ENCODE data around the gene CTNNBL1.
"Not testable (repeated sequence)": the region's sequence is repeated elsewhere in the genome, so short reads cannot be mapped to it uniquely, and the experiment has no call there.

The CTNNBL1 gene

GRCh38 chr20:37677969-37678861 is 15.6 kb upstream of the CTNNBL1 start:
- DNase-seq (ENCODE audit: low read depth in 2 of 3, low spot score in 2 of 3) = no peak

DNA sequence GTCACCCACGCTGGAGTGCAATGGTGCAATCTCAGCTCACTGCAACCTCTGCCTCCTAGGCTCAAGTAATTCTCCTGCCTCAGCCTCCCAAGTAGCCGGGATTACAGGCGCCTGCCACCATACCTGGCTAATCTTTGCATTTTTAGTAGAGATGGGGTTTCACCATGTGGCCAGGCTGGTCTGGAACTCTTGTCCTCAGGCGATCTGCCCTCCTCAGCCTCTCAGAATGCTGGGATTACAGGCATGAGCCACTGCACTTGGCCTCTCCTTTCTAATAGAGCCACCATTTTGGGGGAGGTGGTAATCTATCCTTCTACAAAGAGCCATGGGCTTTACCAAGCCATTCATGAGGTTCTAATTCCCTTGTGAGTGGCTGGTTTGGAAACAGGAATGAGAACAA is 14.1 kb upstream of the CTNNBL1 start:
- not testable (repeated sequence) for DNase-seq (ENCODE audit: low read depth in 2 of 3, low spot score in 2 of 3)

GRCh38 chr20:37680420-37680819 is 13.4 kb upstream of the CTNNBL1 start:
- DNase-seq (ENCODE audit: low read depth in 2 of 3, low spot score in 2 of 3) = no peak

- no peak for DNase-seq (ENCODE audit: low read depth in 2 of 3, low spot score in 2 of 3)
Observed at GRCh38 chr20:37681384-37682112, 12.3 kb upstream of the CTNNBL1 start.

DNA sequence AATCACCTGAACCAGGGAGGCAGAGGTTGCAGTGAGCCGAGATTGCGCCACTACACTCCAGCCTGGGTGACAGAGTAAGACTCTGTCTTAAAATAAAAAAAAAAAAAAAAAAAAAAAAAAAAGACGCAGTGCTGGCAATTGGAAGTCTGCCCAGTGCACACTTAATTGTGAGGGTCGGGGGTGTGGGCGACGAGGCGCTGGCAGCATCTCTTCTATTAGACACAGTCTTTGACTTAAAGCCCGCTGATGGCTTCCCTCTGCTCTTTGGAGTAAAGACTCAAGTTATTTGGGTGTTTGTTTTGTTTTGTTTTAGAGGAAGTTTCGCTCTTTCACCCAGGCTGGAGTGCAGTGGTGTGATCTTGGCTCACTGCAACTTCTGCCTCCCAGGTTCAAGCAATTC is 10.7 kb upstream of the CTNNBL1 start:
- not testable (repeated sequence) for DNase-seq (ENCODE audit: low read depth in 2 of 3, low spot score in 2 of 3)

DNA sequence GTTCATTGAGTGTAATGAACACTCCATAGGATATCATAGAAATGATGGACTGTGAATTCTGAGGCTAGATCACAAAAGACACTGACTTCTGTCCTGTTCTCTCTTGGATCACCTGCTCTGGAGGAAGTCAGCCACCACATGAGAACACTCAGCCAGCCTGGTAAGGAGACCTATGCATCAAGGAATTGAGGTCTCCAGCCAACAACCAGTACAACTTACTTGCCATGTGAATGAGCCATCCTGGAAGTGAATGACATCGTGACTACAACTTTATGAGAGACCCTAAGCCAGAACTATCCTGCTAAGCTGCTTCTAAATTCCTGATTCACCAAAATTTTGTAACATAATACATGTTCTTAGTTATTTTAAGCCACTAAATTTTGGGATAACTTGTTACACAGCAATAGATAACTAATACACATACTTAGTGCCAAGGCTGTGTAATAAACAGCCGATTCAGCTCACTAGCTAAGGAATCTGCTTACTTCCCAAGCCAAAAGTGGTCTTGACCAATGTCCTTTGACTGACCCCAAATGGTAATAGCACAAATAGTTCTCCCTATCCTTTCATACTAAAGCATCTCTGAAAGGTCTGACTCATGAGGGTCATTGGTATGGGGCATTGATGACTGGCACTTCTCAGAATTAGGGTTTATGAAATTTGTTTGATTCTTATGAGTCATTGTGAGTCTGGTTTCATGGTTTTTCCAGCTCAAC is 6.9 kb upstream of the CTNNBL1 start:
- DNase-seq (ENCODE audit: low read depth in 2 of 3, low spot score in 2 of 3) = no peak

DNA sequence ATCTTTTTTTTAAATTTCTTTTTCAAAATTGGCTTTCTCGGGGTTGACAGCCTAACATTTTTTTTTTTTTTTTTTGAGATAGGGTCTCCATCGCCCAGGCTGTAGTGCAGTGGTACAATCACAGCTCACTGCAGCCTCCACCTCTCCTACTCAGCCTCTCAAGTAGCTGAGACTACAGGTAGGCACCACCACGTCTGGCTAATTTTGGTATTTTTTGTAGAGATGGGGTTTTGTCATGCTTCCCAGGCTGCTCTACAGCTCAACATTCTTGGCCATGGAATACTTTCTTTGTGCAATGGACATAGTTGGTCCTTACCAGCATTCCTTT is 6.4 kb upstream of the CTNNBL1 start:
- DNase-seq (ENCODE audit: low read depth in 2 of 3, low spot score in 2 of 3) = no peak

- no peak for DNase-seq (ENCODE audit: low read depth in 2 of 3, low spot score in 2 of 3)
Observed at GRCh38 chr20:37688093-37688492, 5.7 kb upstream of the CTNNBL1 start.

GRCh38 chr20:37690626-37691369 is 3.0 kb upstream of the CTNNBL1 start:
- no peak for DNase-seq (ENCODE audit: low read depth in 2 of 3, low spot score in 2 of 3)

GRCh38 chr20:37692459-37693166 is 1.2 kb upstream of the CTNNBL1 start:
- no peak for DNase-seq (ENCODE audit: low read depth in 2 of 3, low spot score in 2 of 3)

- no peak for DNase-seq (ENCODE audit: low read depth in 2 of 3, low spot score in 2 of 3)
Observed at GRCh38 chr20:37693242-37693634, 592 bp upstream of the CTNNBL1 start.

GRCh38 chr20:37695684-37696342 is 2.0 kb downstream of the CTNNBL1 start:
- no peak for DNase-seq (ENCODE audit: low read depth in 2 of 3, low spot score in 2 of 3)

DNA sequence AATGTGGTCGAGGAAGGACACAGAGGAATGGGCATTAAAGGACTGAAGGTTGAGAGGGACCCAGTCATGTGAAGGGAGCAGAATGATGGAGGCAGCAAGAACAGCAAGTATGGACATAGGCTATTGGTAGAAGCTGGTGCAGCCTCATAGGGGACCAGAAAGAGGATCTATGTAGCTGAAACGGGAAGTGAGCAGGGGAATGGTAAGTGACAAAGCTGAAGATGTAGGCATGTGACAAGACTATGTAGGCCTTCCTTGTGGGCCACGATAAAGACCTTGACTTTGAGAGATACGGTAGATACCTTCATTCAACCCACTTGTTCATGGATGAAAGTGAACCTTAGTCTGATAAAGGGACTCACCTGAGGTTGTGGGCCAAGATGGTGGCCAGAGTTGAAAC is 3.5 kb downstream of the CTNNBL1 start:
- no peak for DNase-seq (ENCODE audit: low read depth in 2 of 3, low spot score in 2 of 3)

- DNase-seq (ENCODE audit: low read depth in 2 of 3, low spot score in 2 of 3) = no peak
Observed at GRCh38 chr20:37699202-37699601, 5.4 kb downstream of the CTNNBL1 start.

DNA sequence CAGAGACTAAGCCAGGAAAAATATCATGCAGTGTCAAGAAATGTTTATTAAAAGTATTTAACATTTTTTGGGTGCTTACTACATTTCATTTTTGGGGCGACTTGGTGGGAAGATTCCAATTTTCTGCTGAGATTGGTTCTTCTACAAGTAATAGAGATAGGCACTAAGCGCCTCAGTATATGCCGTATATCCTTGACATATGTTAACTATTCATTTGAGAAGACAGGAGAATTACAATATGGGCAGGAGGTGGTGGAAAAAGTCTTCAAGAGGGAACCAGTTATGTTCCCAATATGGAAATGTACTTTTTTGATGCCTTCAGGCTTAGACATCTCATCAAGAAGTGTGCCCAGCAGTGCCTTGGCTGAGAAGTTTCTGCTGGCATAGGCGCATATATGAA is 6.5 kb downstream of the CTNNBL1 start:
- DNase-seq (ENCODE audit: low read depth in 2 of 3, low spot score in 2 of 3) = no peak

- DNase-seq (ENCODE audit: low read depth in 2 of 3, low spot score in 2 of 3) = not testable (repeated sequence)
Observed at GRCh38 chr20:37701676-37702075, 7.8 kb downstream of the CTNNBL1 start.

GRCh38 chr20:37702403-37703034 is 8.7 kb downstream of the CTNNBL1 start:
- DNase-seq (ENCODE audit: low read depth in 2 of 3, low spot score in 2 of 3) = no peak

DNA sequence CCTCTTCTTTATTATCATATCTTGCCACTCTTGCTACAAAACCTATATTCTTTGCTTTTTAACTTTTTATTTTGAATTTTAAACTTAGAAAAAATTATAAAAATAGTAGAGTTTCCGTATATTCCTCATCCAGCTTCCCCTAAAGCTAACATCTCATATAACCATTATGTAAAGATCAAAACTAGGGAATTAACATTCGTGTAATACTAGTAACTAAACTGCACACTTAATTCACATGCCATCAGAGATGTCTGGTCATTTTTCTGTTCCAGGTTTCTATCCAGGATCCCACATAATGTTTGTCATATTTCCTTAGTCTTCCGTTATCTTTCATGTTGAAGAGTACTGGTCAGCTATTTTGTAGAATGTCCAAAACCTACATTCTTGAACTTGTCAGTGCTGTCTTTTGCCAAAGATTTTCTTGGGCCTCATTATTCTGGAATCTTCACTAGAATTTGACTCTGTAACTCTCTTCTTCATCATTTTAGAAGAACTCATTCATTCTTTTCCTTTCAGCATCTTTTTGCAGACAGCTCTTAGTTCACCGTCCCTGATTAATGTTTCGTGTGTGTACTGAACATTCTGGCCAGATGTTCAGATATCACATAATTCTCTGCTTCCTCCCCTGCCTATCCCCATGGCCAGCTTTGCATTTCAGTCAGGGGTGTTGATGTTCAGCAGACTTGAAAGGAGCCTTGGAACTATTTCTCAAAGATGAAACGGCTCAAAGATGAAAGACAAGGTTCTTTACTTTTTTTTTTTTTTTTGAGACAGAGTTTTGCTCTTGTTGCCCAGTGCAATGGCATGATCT is 9.4 kb downstream of the CTNNBL1 start:
- DNase-seq (ENCODE audit: low read depth in 2 of 3, low spot score in 2 of 3) = no peak

DNA sequence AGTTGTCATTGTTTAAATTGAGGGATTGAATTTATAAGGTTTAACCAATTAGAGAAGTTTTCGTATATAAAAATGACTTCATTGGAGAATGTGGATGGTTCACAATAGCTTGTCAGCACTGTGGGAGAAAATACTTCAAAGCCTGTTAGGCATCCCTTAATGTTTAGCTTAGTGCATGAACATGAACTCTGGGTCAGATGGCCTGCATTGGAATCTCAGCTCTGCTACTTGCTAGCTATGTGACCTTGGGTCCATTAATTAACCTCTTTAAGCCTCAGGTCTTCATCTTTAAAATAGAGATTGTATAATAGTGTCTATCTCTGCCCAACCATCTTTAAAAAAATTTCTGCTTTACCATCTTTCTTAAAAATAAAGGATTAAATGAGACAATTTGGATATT is 11.1 kb downstream of the CTNNBL1 start:
- DNase-seq (ENCODE audit: low read depth in 2 of 3, low spot score in 2 of 3) = no peak
